ENCODE results near the gene ABHD11. TPM values are rescaled to one million over a fixed set of nuclear protein-coding genes. Genes with fewer than 3 reads are reported as not detected.

The ABHD11 gene
- total RNA-seq, 1 donor from 2014 or later, result 33.9 TPM

DNA sequence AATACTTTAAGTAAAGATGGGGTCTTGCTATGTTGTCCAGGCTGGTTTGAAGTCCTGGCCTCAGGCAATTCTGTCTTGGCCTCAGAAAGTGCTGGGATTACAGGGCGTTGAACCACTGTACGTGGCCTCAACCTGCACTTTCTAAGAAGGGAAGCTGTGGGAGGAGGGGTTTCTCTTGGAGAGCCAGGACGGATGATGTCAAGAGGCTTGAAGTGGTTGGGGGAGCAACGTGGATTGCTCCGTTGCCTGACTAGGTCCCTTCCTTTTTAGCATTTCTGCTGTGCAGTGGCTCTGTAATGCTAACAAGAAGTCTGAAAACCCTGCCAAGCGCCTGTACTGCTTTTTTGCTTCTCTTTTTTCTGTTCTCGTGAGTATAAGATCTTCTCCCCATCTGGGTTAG is 48.0 kb downstream of the ABHD11 start:
- peaks cover 50% of the 10 kb centered on the region for H3K36me3 Mint-ChIP-seq
- TF ChIP-seq, protein P1, sequence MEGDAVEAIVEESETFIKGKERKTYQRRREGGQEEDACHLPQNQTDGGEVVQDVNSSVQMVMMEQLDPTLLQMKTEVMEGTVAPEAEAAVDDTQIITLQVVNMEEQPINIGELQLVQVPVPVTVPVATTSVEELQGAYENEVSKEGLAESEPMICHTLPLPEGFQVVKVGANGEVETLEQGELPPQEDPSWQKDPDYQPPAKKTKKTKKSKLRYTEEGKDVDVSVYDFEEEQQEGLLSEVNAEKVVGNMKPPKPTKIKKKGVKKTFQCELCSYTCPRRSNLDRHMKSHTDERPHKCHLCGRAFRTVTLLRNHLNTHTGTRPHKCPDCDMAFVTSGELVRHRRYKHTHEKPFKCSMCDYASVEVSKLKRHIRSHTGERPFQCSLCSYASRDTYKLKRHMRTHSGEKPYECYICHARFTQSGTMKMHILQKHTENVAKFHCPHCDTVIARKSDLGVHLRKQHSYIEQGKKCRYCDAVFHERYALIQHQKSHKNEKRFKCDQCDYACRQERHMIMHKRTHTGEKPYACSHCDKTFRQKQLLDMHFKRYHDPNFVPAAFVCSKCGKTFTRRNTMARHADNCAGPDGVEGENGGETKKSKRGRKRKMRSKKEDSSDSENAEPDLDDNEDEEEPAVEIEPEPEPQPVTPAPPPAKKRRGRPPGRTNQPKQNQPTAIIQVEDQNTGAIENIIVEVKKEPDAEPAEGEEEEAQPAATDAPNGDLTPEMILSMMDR (IDR thresholded peaks at IDR 0.05; ENCODE audit: unreplicated experiment), result no peak
- H3K27me3 Mint-ChIP-seq (ENCODE audit: low read depth), result no peaks in the 10 kb centered on the region
- H3K9me3 Mint-ChIP-seq, result no peaks in the 10 kb centered on the region
- H3K27ac Mint-ChIP-seq, result no peak overlapping the region
- no peaks in the 10 kb centered on the region for H3K4me1 Mint-ChIP-seq
- no peak for DNase-seq (ENCODE audit: low spot score in 2 of 2, unreplicated experiment in 2 of 2)
- H3K4me3 Mint-ChIP-seq, result no peak overlapping the region

DNA sequence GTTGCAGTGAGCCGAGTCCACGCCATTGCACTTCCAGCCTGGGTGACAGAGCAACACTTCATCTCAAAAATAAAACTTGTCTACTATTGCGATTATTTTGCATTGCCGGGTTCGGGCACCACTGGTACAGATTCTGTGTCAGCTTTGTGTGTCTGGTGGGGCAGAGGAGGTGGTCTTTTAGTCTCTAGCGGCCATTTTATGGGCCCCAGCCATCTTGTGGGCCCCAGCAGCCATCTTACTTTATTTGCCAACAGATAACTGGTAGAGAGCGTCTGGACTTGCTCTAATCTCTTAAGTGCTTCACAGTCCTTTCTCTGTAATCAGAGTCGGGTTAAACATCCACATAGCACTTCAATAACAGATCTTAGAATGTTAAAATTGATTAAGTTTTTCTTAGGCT is 50.3 kb downstream of the ABHD11 start:
- TF ChIP-seq, protein P1 (IDR thresholded peaks at IDR 0.05; ENCODE audit: unreplicated experiment), result no peak
- Mint-ChIP-seq H3K4me1 (peaks cover 7% of the 10 kb centered on the region), H3K27ac (no peak overlapping the region), H3K4me3 (no peak overlapping the region), H3K9me3 (no peaks in the 10 kb centered on the region), H3K27me3 (ENCODE audit: low read depth) (no peaks in the 10 kb centered on the region), H3K36me3 (peaks cover 40% of the 10 kb centered on the region)
- no peak for DNase-seq (ENCODE audit: low spot score in 2 of 2, unreplicated experiment in 2 of 2)

Small RNA genes within 50 kb of the gene (microRNA-seq; reads per million reads assigned to microRNA genes)
- gene MIR4284, result not detected

Other genes starting within 250 kb of the ABHD11 start
- 74.8 to 77.8 TPM (median 76.9 TPM) in 3 replicates for gene BAZ1B, start 216.5 kb downstream of the ABHD11 start, total RNA-seq
- 38.2 to 42.5 TPM (median 40.4 TPM) in 3 replicates for gene BCL7B, start 181.1 kb downstream of the ABHD11 start, total RNA-seq
- gene TBL2, start 160.2 kb downstream of the ABHD11 start, total RNA-seq, result 51.5 to 52.2 TPM (median 51.6 TPM) in 3 replicates
- 1.5 to 2.6 TPM (median 2.0 TPM) in 3 replicates for gene MLXIPL, start 114.3 kb downstream of the ABHD11 start, total RNA-seq
- 15.4 to 16.7 TPM (median 16.1 TPM) in 3 replicates for gene VPS37D, start 71.0 kb downstream of the ABHD11 start, total RNA-seq
- gene DNAJC30, start 55.3 kb downstream of the ABHD11 start, total RNA-seq, result 13.1 to 14.8 TPM (median 14.6 TPM) in 3 replicates
- gene BUD23, start 55.2 kb downstream of the ABHD11 start, total RNA-seq, result 64.2 to 70.2 TPM (median 69.1 TPM) in 3 replicates
- 12.5 to 15.5 TPM (median 13.2 TPM) in 3 replicates for gene STX1A, start 19.1 kb downstream of the ABHD11 start, total RNA-seq
- 10.5 to 11.0 TPM (median 10.6 TPM) in 3 replicates for gene CLDN3, start 31.5 kb upstream of the ABHD11 start, total RNA-seq
- gene CLDN4, start 92.2 kb upstream of the ABHD11 start, total RNA-seq, result 158 to 175 TPM (median 165 TPM) in 3 replicates
- gene METTL27, start 103.7 kb upstream of the ABHD11 start, total RNA-seq, result 7.9 to 11.4 TPM (median 8.7 TPM) in 3 replicates
- gene TMEM270, start 122.4 kb upstream of the ABHD11 start, total RNA-seq, result not detected in 3 replicates

All from mesothelial cell of epicardium (in vitro differentiated cells).